Calu3 (cell line): Measurements from ENCODE around the gene SPATS2L. TPM values are rescaled to one million over a fixed set of nuclear protein-coding genes. Genes with fewer than 3 reads are reported as not detected.
A peak's percentile ranks its signal among the peaks of the same experiment; 100 is the strongest.

Experiments used
- BruUV-seq: library from RNA; stranded (reverse); fragments of 400-500 nt; replicated peaks from 2 replicates; lab custom pipeline; 2021; lab: Mats Ljungman, UMichigan
- CTCF ChIA-PET: fragments of 300-600 bp; sonication (Branson Sonifier 250); formaldehyde crosslinking; loops from one replicate; lab custom pipeline; 2022; ENCODE audit warnings: antibody characterized with exemption; lab: Charles Lee
- DNase-seq: peaks from one replicate; pipeline ENCODE4 v3.0.0; 2022
- H3K27ac Mint-ChIP-seq: one replicate; pipeline ENCODE4 v1.8.0; 2022; ENCODE audit warnings: mixed read lengths; ENCODE audit not compliant: unreplicated experiment
- H3K27me3 Mint-ChIP-seq: one replicate; pipeline ENCODE4 v1.8.0; 2022; ENCODE audit warnings: mixed read lengths; ENCODE audit not compliant: unreplicated experiment
- H3K36me3 Mint-ChIP-seq: one replicate; pipeline ENCODE4 v1.8.0; 2022; ENCODE audit warnings: mild to moderate bottlenecking, moderate library complexity, mixed read lengths; ENCODE audit not compliant: insufficient read depth, unreplicated experiment
- H3K4me1 Mint-ChIP-seq: one replicate; pipeline ENCODE4 v1.8.0; 2022; ENCODE audit warnings: mild to moderate bottlenecking, low read depth, mixed read lengths; ENCODE audit not compliant: unreplicated experiment
- H3K4me3 Mint-ChIP-seq: one replicate; pipeline ENCODE4 v1.8.0; 2022; ENCODE audit warnings: mild to moderate bottlenecking, low read depth, moderate library complexity, mixed read lengths; ENCODE audit not compliant: unreplicated experiment
- H3K9me3 Mint-ChIP-seq: one replicate; pipeline ENCODE4 v1.8.0; 2022; ENCODE audit warnings: low read depth, mixed read lengths; ENCODE audit not compliant: unreplicated experiment
- CTCF ChIP-seq: fragments of 200-600 bp; IDR thresholded peaks from one replicate; pipeline ENCODE4 v1.8.0; 2022; ENCODE audit warnings: antibody characterized with exemption; ENCODE audit not compliant: unreplicated experiment
- intact Hi-C: fragments of 100-400 bp; cut with micrococcal nuclease; formaldehyde crosslinking; loops from one replicate; pipeline ENCODE4 v1.10.0; 2022; ENCODE audit not compliant: unreplicated experiment
- total RNA-seq: library from RNA; stranded (reverse); gene quantifications from 2 replicates; pipeline ENCODE4 v1.2.3, GENCODE V29; 2022

The SPATS2L gene
- total RNA-seq, 1 experiment from 2014 or later: 378 TPM

- Mint-ChIP-seq H3K27ac (peak overlapping the region; percentile 25), H3K9me3 (no peaks in the 10 kb centered on the region), H3K27me3 (no peaks in the 10 kb centered on the region), H3K4me3 (no peak overlapping the region), H3K4me1 (no peaks in the 10 kb centered on the region), H3K36me3 (peaks cover 67% of the 10 kb centered on the region)
- intact Hi-C loops: no loop called here
- no peak for TF ChIP-seq CTCF
- no peak for DNase-seq
- no TSS peak for BruUV-seq
- CTCF ChIA-PET: no interaction called here
These were observed 114.8 kb downstream of the SPATS2L start for GRCh38 chr2:200421270-200421669.

GRCh38 chr2:200422071-200422470, 115.6 kb downstream of the SPATS2L start:
- H3K27me3 Mint-ChIP-seq: no peaks in the 10 kb centered on the region
- intact Hi-C loops: no loop called here
- no peak for TF ChIP-seq CTCF
- H3K4me1 Mint-ChIP-seq: no peaks in the 10 kb centered on the region
- CTCF ChIA-PET: no interaction called here
- H3K36me3 Mint-ChIP-seq: peaks cover 59% of the 10 kb centered on the region
- no peaks in the 10 kb centered on the region for H3K9me3 Mint-ChIP-seq
- DNase-seq: no peak
- no TSS peak for BruUV-seq
- H3K4me3 Mint-ChIP-seq: no peak overlapping the region
- no peak overlapping the region for H3K27ac Mint-ChIP-seq

GRCh38 chr2:200422532-200423261, 116.2 kb downstream of the SPATS2L start:
- no peaks in the 10 kb centered on the region for H3K9me3 Mint-ChIP-seq
- no TSS peak for BruUV-seq
- intact Hi-C loops: no loop called here
- CTCF ChIA-PET: no interaction called here
- TF ChIP-seq CTCF: no peak
- H3K27ac Mint-ChIP-seq: no peak overlapping the region
- peaks cover 53% of the 10 kb centered on the region for H3K36me3 Mint-ChIP-seq
- H3K27me3 Mint-ChIP-seq: no peaks in the 10 kb centered on the region
- no peak for DNase-seq
- no peaks in the 10 kb centered on the region for H3K4me1 Mint-ChIP-seq
- no peak overlapping the region for H3K4me3 Mint-ChIP-seq

GRCh38 chr2:200423541-200423940, 117.0 kb downstream of the SPATS2L start:
- BruUV-seq: no TSS peak
- no peak for DNase-seq
- CTCF ChIA-PET: no interaction called here
- Mint-ChIP-seq H3K36me3 (peaks cover 46% of the 10 kb centered on the region), H3K9me3 (no peaks in the 10 kb centered on the region), H3K4me1 (no peaks in the 10 kb centered on the region), H3K27me3 (no peaks in the 10 kb centered on the region), H3K27ac (no peak overlapping the region), H3K4me3 (no peak overlapping the region)
- intact Hi-C loops: no loop called here
- no peak for TF ChIP-seq CTCF
